GM23338 (cell line): ENCODE results near the gene TECR. TPM values are rescaled to one million over a fixed set of nuclear protein-coding genes. Genes with fewer than 3 reads are reported as not detected.

Source experiments
- ATAC-seq: fragments of 200-7000 bp; cut with Tn5 transposase; 3 replicates; pipeline ENCODE4 v1.9.1; 2020
- DNase-seq: peaks from one replicate; pipeline ENCODE4 v3.0.0-alpha.2; 2015; ENCODE audit warnings: low spot score
- H2AFZ ChIP-seq: fragments of 200-600 bp; sonication (generic); 2 replicates; pipeline ENCODE4 v1.8.0; 2016; ENCODE audit warnings: antibody characterized with exemption, mild to moderate bottlenecking, moderate library complexity
- H3F3A ChIP-seq: fragments of 200-600 bp; sonication (generic); replicated peaks from 2 replicates; pipeline ENCODE4 v1.8.0; 2017; ENCODE audit warnings: antibody characterized with exemption, mixed run types, low read depth
- H3K27ac ChIP-seq: fragments of 200-600 bp; sonication (generic); 2 replicates; pipeline ENCODE4 v1.6.1; 2016; ENCODE audit warnings: low read depth
- H3K27me3 ChIP-seq: fragments of 200-600 bp; sonication (generic); 2 replicates; pipeline ENCODE4 v1.8.0; 2016; ENCODE audit warnings: mild to moderate bottlenecking, mixed run types, moderate library complexity; ENCODE audit not compliant: insufficient read depth
- H3K36me3 ChIP-seq: fragments of 200-600 bp; sonication (generic); 2 replicates; pipeline ENCODE4 v1.8.0; 2016; ENCODE audit warnings: mild to moderate bottlenecking; ENCODE audit not compliant: insufficient read depth
- H3K4me1 ChIP-seq: fragments of 200-600 bp; sonication (generic); 2 replicates; pipeline ENCODE4 v1.8.0; 2016; ENCODE audit warnings: mild to moderate bottlenecking, moderate library complexity; ENCODE audit not compliant: insufficient read depth
- H3K4me2 ChIP-seq: fragments of 200-600 bp; sonication (generic); 2 replicates; pipeline ENCODE4 v1.7.1; 2017; ENCODE audit warnings: mixed run types
- H3K4me3 ChIP-seq: fragments of 200-600 bp; sonication (generic); 2 replicates; pipeline ENCODE4 v1.6.1; 2016; ENCODE audit warnings: mixed run types
- H3K79me2 ChIP-seq: fragments of 200-600 bp; sonication (generic); replicated peaks from 2 replicates; pipeline ENCODE4 v1.8.0; 2017; ENCODE audit warnings: mild to moderate bottlenecking; ENCODE audit not compliant: insufficient read depth
- H3K9me2 ChIP-seq: fragments of 200-600 bp; sonication (generic); 2 replicates; pipeline ENCODE4 v1.8.0; 2017; ENCODE audit not compliant: insufficient read depth
- H4K20me1 ChIP-seq: fragments of 200-600 bp; sonication (generic); replicated peaks from 2 replicates; pipeline ENCODE4 v1.8.0; 2017; ENCODE audit warnings: mild to moderate bottlenecking; ENCODE audit not compliant: insufficient read depth
- H3K27ac Mint-ChIP-seq: 2 replicates; pipeline ENCODE4 v1.8.0; 2020; ENCODE audit warnings: inconsistent platforms, mild to moderate bottlenecking, moderate library complexity, mixed read lengths
- H3K27me3 Mint-ChIP-seq: 3 replicates; pipeline ENCODE4 v1.8.0; 2022; ENCODE audit warnings: low read depth, mild to moderate bottlenecking, moderate library complexity, mixed read lengths, inconsistent platforms; ENCODE audit not compliant: insufficient read depth, poor library complexity
- H3K36me3 Mint-ChIP-seq: 3 replicates; pipeline ENCODE4 v1.8.0; 2021; ENCODE audit warnings: low read depth, mild to moderate bottlenecking, inconsistent platforms, moderate library complexity, mixed read lengths
- H3K4me1 Mint-ChIP-seq: 3 replicates; pipeline ENCODE4 v1.8.0; 2020; ENCODE audit warnings: mild to moderate bottlenecking, inconsistent platforms, mixed read lengths
- H3K4me3 Mint-ChIP-seq: 3 replicates; pipeline ENCODE4 v1.8.0; 2021; ENCODE audit warnings: moderate library complexity, mild to moderate bottlenecking, inconsistent platforms, mixed read lengths
- H3K9me3 Mint-ChIP-seq: 3 replicates; pipeline ENCODE4 v1.8.0; 2020; ENCODE audit warnings: moderate library complexity, mild to moderate bottlenecking, inconsistent platforms, mixed read lengths
- CREB1 ChIP-seq: fragments of 250-450 bp; sonication (Bioruptor Pico); IDR thresholded peaks from 2 replicates; pipeline ENCODE4 v1.5.0; 2020; ENCODE audit warnings: low read depth, mild to moderate bottlenecking, moderate library complexity
- CTCF ChIP-seq, 2 experiments: fragments of 200-600 bp in 1 of 2; sonication (generic) in 1 of 2; conservative IDR thresholded peaks; 2 replicates each; pipeline versions ENCODE4 v1.5.1 to v1.6.1; 2016 to 2017; ENCODE audit warnings: antibody characterized with exemption in 2 of 2, low read depth in 2 of 2, mild to moderate bottlenecking in 2 of 2, moderate library complexity in 1 of 2
- ETS1 ChIP-seq: IDR thresholded peaks from 2 replicates; pipeline ENCODE4 v1.6.1; 2016; ENCODE audit warnings: antibody characterized with exemption
- EZH2 ChIP-seq: fragments of 200-600 bp; sonication (generic); IDR thresholded peaks from one replicate; pipeline ENCODE4 v1.8.0; 2017; ENCODE audit warnings: antibody characterized with exemption, mild to moderate bottlenecking, low read depth; ENCODE audit not compliant: unreplicated experiment
- EZH2phosphoT487 ChIP-seq: fragments of 200-600 bp; sonication (generic); IDR thresholded peaks from one replicate; pipeline ENCODE4 v1.8.1; 2018; ENCODE audit warnings: antibody characterized with exemption; ENCODE audit not compliant: unreplicated experiment
- JUNB ChIP-seq: IDR thresholded peaks from one replicate; pipeline ENCODE4 v1.6.1; 2016; ENCODE audit warnings: antibody characterized with exemption; ENCODE audit not compliant: unreplicated experiment
- NANOG ChIP-seq: IDR thresholded peaks from 2 replicates; pipeline ENCODE4 v1.6.1; 2016; ENCODE audit warnings: antibody characterized with exemption, borderline replicate concordance
- POLR2AphosphoS5 ChIP-seq: IDR thresholded peaks from 2 replicates; pipeline ENCODE4 v1.6.1; 2016; ENCODE audit warnings: antibody characterized with exemption, low read depth
- REST ChIP-seq: IDR thresholded peaks from one replicate; pipeline ENCODE4 v1.6.1; 2018; ENCODE audit warnings: antibody characterized with exemption; ENCODE audit not compliant: unreplicated experiment
- STAT1 ChIP-seq: IDR thresholded peaks from one replicate; pipeline ENCODE4 v1.6.1; 2016; ENCODE audit warnings: antibody characterized with exemption; ENCODE audit not compliant: unreplicated experiment
- ZNF114 ChIP-seq: fragments of 250-450 bp; sonication (Bioruptor Pico); IDR thresholded peaks from 2 replicates; pipeline ENCODE4 v1.5.0; 2020; ENCODE audit warnings: mild to moderate bottlenecking, moderate library complexity
- ZNF331 ChIP-seq: fragments of 250-450 bp; sonication (Bioruptor Pico); IDR thresholded peaks from 2 replicates; pipeline ENCODE4 v1.5.0; 2020; ENCODE audit warnings: low read depth, mild to moderate bottlenecking, moderate library complexity
- ZNF462 ChIP-seq: fragments of 250-450 bp; sonication (Bioruptor Pico); IDR thresholded peaks from 2 replicates; pipeline ENCODE4 v1.5.0; 2020; ENCODE audit warnings: mild to moderate bottlenecking, moderate library complexity
- polyA plus RNA-seq: library from polyadenylated mRNA; unstranded; fragments of >200 nt; fragmentation: Nextera tagmentation; extraction: Ambion mirVana; gene quantifications from 2 replicates; pipeline ENCODE4 v1.2.1, GENCODE V29; 2016
- total RNA-seq: library from RNA; depleted of rRNA; stranded (reverse); fragments of >200 nt; shearing (Covaris generic); gene quantifications from 2 replicates; pipeline ENCODE4 v1.2.3, GENCODE V29; 2014

TECR gene
- total and polyA plus RNA-seq, 2 experiments from 2014 or later, result 107 to 268 TPM

- peaks cover 9% of the 10 kb centered on the region for H3K27me3 Mint-ChIP-seq
- Histone ChIP-seq H2AFZ (no peak overlapping the region), H4K20me1 (peaks cover 6% of the 10 kb centered on the region; the same call in 1 of the 2 replicates), H3K79me2 (peaks cover 51% of the 10 kb centered on the region), H3K4me1 (peaks cover 7% of the 10 kb centered on the region; the same call in 1 of the 2 replicates), H3F3A (0 out of 2 replicates have a peak, but pooled peaks cover 4% of the 10 kb centered on the region), H3K9me2 (no peaks in the 10 kb centered on the region), H3K27me3 (no peaks in the 10 kb centered on the region), H3K27ac (no peak overlapping the region), H3K36me3 (no peaks in the 10 kb centered on the region), H3K4me2 (no peak overlapping the region), H3K4me3 (no peak overlapping the region)
- H3K4me1 Mint-ChIP-seq, result peaks cover 4% of the 10 kb centered on the region
- H3K27ac Mint-ChIP-seq, result no peak overlapping the region
- H3K9me3 Mint-ChIP-seq, result no peaks in the 10 kb centered on the region
- DNase-seq (no peak), ATAC-seq (no peak)
- no peaks in the 10 kb centered on the region; the same call in 2 of the 3 replicates for H3K36me3 Mint-ChIP-seq
- H3K4me3 Mint-ChIP-seq, result no peak overlapping the region
- TF ChIP-seq NANOG (no peak), ZNF462 (CRISPR knock-in tag) (no peak), REST (no peak), CTCF (conservative IDR thresholded peaks at IDR 0.05; ENCODE audit: low read depth in 2 of 2) (no peak), EZH2 (no peak), EZH2phosphoT487 (no peak), ETS1 (no peak), POLR2AphosphoS5 (no peak), ZNF114 (CRISPR knock-in tag) (no peak), CREB1 (CRISPR knock-in tag) (no peak), STAT1 (no peak), JUNB (no peak), ZNF331 (CRISPR knock-in tag) (no peak)
Observed at GRCh38 chr19:14540741-14541525, 11.5 kb downstream of the TECR start.
